GM12878 (cell line): ENCODE measurements around the gene SRRM2. TPM values are rescaled to one million over a fixed set of nuclear protein-coding genes. Genes with fewer than 3 reads are reported as not detected.

Source experiments
- CHD4 ChIP-seq: fragments of 200-600 bp; sonication (generic); IDR thresholded peaks from 2 replicates; pipeline ENCODE4 v1.6.1; 2016; ENCODE audit warnings: mild to moderate bottlenecking
- CUX1 ChIP-seq: IDR thresholded peaks from 2 replicates; pipeline ENCODE4 v1.6.1; 2012; ENCODE audit warnings: improper control_type of control experiment, low read depth, low read length; ENCODE audit not compliant: insufficient replicate concordance
- ELK1 ChIP-seq: IDR thresholded peaks from 2 replicates; pipeline ENCODE4 v1.6.1; 2012; ENCODE audit warnings: low read depth, low read length, improper control_type of control experiment
- FOXM1 ChIP-seq: IDR thresholded peaks from 2 replicates; pipeline ENCODE4 v1.6.1; 2012; ENCODE audit warnings: low read depth, mild to moderate bottlenecking, inconsistent platforms, low read length, moderate library complexity
- IRF3 ChIP-seq: fragments of 450-650 bp; IDR thresholded peaks from 2 replicates; pipeline ENCODE4 v1.6.1; 2014; ENCODE audit warnings: mild to moderate bottlenecking
- NFYB ChIP-seq: IDR thresholded peaks from 2 replicates; pipeline ENCODE4 v1.6.1; 2011; ENCODE audit warnings: low read depth, mild to moderate bottlenecking, low read length, improper control_type of control experiment, moderate library complexity; ENCODE audit not compliant: insufficient read depth
- PML ChIP-seq: IDR thresholded peaks from 2 replicates; pipeline ENCODE4 v1.6.1; 2012; ENCODE audit warnings: low read length, inconsistent platforms
- SREBF1 ChIP-seq: IDR thresholded peaks from 2 replicates; pipeline ENCODE4 v1.6.1; 2012; ENCODE audit warnings: mild to moderate bottlenecking, low read length
- ZNF24 ChIP-seq: fragments of 450-650 bp; IDR thresholded peaks from 2 replicates; pipeline ENCODE4 v1.6.1; 2017; ENCODE audit warnings: antibody characterized with exemption, mild to moderate bottlenecking
- polyA plus RNA-seq, 11 experiments: library from polyadenylated mRNA; depleted of rRNA in 4 of 11; unstranded in 6 of 11; stranded (reverse) in 5 of 11; fragments of >200 nt; fragmentation: Nextera tagmentation in 4 of 11; fragmentation: Illumina TruSeq in 1 of 11; extraction: Ambion mirVana in 4 of 11; extraction: Trizol in 1 of 11; gene quantifications; 1 replicate in 1 of 11; 2 replicates in 10 of 11; pipeline versions ENCODE4 v1.2.1 to v1.2.3, GENCODE V29; 2011 to 2016; ENCODE audit warnings: inconsistent platforms in 2 of 11, missing spikeins in 2 of 11, low read depth in 1 of 11
- total RNA-seq, 4 experiments: library from RNA; depleted of rRNA in 3 of 4; stranded (reverse); fragments of >200 nt in 3 of 4; fragmentation: Illumina TruSeq in 1 of 4; extraction: Trizol in 1 of 4; gene quantifications; 2 replicates each; pipeline versions ENCODE4 v1.2.1 to v1.2.3, GENCODE V29; 2013 to 2021

SRRM2 gene
- total and polyA plus RNA-seq, 10 of the 15 experiments (the other 5 are each of a cell fraction or from before 2014, with no cell fraction given) = 30.1 to 502 (median 196) TPM

GRCh38 chr16:2774161-2774891 is 21.9 kb downstream of the SRRM2 start (continued):
- TF ChIP-seq CUX1 (no peak), IRF3 (no peak), ZNF24 (no peak), PML (no peak), CHD4 (no peak), SREBF1 (no peak), NFYB (no peak), ELK1 (no peak), FOXM1 (no peak)
- TF ChIP-seq, all 136 proteins: peak for 0
